NCI-H1417 (cell line): ENCODE measurements around the gene CABLES1.

Experiments
- DNase-seq, 3 experiments: peaks; one replicate each; lab custom pipeline; 2025; lab: John Stamatoyannopoulos, UW

CABLES1 gene

DNA sequence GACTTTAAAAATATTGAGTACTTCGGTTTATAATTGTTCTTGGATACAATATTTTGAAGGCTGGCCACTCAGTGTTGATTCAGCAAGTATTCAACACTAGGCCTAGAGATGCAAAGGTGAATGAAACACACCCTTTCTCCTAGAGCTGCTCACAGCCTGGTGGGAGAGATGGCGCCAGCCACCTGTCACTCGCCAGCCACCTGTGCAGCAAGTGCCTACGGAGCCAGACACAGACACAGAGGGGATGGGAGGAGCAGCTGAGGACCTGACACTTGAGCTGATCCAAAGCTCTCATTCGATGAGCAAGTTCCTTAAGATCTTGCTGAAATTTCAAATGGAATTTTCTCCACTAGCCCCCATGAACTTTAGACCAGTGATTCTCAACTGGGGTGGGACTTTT is 166.7 kb downstream of the CABLES1 start:
- peak; percentile 78 to 91 (median 87) for DNase-seq

DNA sequence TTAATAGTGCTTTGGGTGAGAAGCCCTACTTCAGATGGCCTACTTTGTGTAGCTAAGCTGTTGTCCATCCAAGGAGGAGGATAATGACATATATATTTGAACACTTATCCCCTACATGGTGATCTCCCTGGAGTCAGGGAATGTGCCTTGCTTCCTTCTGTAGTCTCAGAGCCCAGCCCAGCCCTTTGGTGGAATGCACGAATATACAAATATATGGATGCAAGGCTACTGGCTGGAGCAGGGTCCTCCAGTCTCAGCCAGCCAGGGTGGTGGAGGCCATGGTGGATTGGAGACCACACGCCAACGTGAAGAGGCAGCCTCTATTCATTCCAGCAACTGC is 167.2 kb downstream of the CABLES1 start:
- no peak for DNase-seq

DNA sequence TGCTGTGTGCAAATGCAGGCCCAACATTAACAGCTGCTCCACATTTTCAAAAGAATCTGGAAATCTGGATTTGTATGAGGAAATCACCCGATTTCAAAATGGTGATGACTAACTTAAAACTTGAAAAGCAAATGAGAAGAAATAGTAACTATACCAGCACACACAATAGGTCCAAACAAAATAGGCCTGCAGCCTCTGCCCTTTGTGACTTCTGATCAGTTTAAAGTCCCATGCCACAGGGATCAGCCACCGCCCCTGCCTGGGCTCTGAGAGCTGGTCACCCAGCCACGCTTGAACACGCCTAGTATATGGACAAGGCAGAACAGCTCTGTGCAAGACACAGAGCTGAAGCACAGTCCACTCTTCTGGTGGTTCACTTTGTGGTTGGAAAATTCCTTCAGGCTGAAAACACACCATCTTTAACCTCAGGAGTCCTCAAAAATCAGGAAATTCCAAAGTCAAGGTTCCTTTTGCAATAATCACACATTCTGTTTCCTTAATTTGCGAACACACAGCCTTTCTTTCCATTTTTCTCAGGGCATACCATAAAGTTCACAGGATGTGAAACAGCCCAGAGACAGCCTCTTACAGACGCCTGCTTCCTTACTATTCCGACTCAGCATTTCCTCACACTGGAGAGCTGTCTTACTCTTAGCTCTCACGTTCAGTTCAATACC is 167.7 kb downstream of the CABLES1 start:
- no peak for DNase-seq

DNA sequence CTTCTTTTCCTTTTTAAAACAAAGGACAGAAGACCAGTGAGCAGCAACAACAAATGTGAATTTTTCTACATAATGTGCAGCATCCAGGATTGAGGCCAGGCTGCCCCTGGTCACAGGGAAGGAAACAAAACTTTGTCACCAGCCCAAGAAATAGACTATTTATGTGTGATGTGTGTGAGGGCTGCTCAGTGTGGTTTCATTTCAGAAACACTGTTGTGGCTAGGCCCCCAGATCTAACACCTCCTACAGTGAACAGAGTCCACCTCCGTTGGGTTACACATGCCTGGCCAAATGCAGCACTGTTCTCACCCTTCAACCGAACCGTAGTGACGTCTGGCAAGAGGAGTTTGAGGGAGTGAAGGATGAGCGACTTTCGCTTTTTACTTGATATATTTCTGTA is 171.5 kb downstream of the CABLES1 start:
- DNase-seq = no peak

DNA sequence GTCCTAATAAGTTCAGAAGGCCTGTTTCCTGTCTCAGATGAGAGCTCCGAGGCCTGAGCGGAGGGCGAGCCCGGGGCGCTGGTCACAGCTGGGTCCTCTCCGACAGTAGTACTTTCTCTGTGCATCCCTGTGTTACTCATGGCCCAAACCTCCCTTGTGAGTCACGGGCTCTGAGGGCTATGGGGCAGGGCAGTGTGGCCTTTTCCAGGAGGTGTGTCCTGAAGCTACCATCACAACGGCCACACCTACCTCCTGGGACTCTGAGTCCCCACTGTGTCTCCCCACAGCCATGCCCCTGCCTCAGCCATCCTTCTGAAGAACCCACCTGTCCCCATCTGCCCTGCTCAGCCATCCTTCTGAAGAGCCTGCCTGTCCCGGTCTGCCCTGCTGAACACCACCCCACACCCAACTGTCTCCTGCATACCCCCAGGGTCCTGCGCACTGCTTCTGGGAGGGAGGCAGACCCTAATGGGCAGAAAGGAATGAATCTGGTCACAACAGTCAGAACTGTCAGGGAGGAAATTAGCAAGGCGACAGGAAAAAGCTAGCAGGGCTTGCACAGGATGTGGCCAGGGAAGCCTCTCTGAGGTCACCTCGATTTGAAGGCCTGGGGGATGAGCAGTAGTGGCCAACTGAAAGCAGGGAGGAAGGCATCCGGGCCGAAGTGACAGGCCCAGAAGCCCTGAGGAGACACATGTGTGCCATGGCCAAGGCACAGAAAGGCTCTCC is 172.4 kb downstream of the CABLES1 start:
- no peak for DNase-seq
